ENCODE measurements around the gene ALG6. TPM values are rescaled to one million over a fixed set of nuclear protein-coding genes. Genes with fewer than 3 reads are reported as not detected.

Gene ALG6
- total RNA-seq, 1 experiment from 2014 or later: 21.4 TPM

- peaks cover 83% of the 10 kb centered on the region for H3K27me3 Mint-ChIP-seq (ENCODE audit: low read depth)
- WGBS (ENCODE audit: extremely low coverage, insufficient read length, low lambda C conversion rate): no CpG with 5 or more reads among the region's 2 CpGs
- H3K27me3 ChIP-seq (ENCODE audit: insufficient read depth, low read length): peaks cover 10% of the 10 kb centered on the region; the same call in 1 of the 2 replicates
Observed at GRCh38 chr1:63325279-63325985, 42.0 kb upstream of the ALG6 start.

More at GRCh38 chr1:63325279-63325985, 42.0 kb upstream of the ALG6 start:
- Histone ChIP-seq H3K9ac (ENCODE audit: extremely low read depth, insufficient read length, low read length) (no peak overlapping the region), H2BK120ac (ENCODE audit: low read depth, low read length, poor library complexity, severe bottlenecking) (no peak overlapping the region), H3K56ac (ENCODE audit: insufficient read length, low read depth, low read length) (no peak overlapping the region), H3K14ac (ENCODE audit: insufficient read depth, low read length) (no peak overlapping the region), H3K4me2 (ENCODE audit: insufficient read depth, insufficient read length, low read length) (peak overlapping the region; percentile 83), H4K5ac (ENCODE audit: insufficient read length, low read depth, low read length) (no peak overlapping the region), H3K4me1 (ENCODE audit: insufficient read depth, low read length) (peaks cover 13% of the 10 kb centered on the region; the same call in 1 of the 2 replicates), H3K79me2 (ENCODE audit: insufficient read depth, low read length) (no peaks in the 10 kb centered on the region; the same call in 1 of the 2 replicates), H3T11ph (ENCODE audit: low read length) (no peak overlapping the region), H2AFZ (ENCODE audit: low read length) (no peak overlapping the region), H2BK20ac (ENCODE audit: low read depth, low read length, poor library complexity, severe bottlenecking) (no peak overlapping the region), H3K23ac (ENCODE audit: insufficient read length, low read depth, low read length) (no peak overlapping the region), H3K18ac (ENCODE audit: insufficient read length, low read depth, low read length) (no peak overlapping the region), H4K91ac (ENCODE audit: insufficient read length, low read depth, low read length) (no peak overlapping the region), H2BK5ac (ENCODE audit: insufficient read length, low read length) (no peak overlapping the region), H3K79me1 (ENCODE audit: insufficient read depth, low read depth, low read length, poor library complexity, severe bottlenecking) (no peaks in the 10 kb centered on the region), H3K9me3 (ENCODE audit: control insufficient read depth, low read depth, low read length) (no peaks in the 10 kb centered on the region), H3K4ac (ENCODE audit: low read depth, low read length) (no peak overlapping the region), H3K27ac (ENCODE audit: insufficient read length, low read depth, low read length) (no peak overlapping the region), H4K20me1 (ENCODE audit: control insufficient read depth, insufficient read depth, insufficient read length) (no peaks in the 10 kb centered on the region), H2BK12ac (ENCODE audit: insufficient read length, low read depth, low read length) (no peak overlapping the region), H2AK5ac (ENCODE audit: insufficient read length, low read length) (no peak overlapping the region), H4K8ac (replicated peaks; ENCODE audit: insufficient read length, low read depth, low read length) (no peak overlapping the region), H3K23me2 (ENCODE audit: insufficient read length, low read depth, low read length, poor library complexity, severe bottlenecking) (peaks cover 57% of the 10 kb centered on the region), H2BK15ac (ENCODE audit: low read depth, low read length) (no peak overlapping the region)
- H3K9me3 Mint-ChIP-seq: peaks cover 0 to 2% of the 10 kb centered on the region in 2 experiments; a peak in 3 of 5 replicates
- no peak for TF ChIP-seq CTCF (conservative IDR thresholded peaks at IDR 0.05)
- DNase-seq: no peak
- H3K4me1 Mint-ChIP-seq: peaks cover 52 to 61% of the 10 kb centered on the region in 2 experiments
- peaks cover 0 to 5% (median 0%) of the 10 kb centered on the region in 3 experiments; a peak in 3 of 7 replicates for H3K36me3 Mint-ChIP-seq (ENCODE audit: insufficient read depth in 1 of 3, low read depth in 3 of 3)
- H3K27ac Mint-ChIP-seq: no peak overlapping the region
- H3K4me3 Mint-ChIP-seq: peak overlapping the region; percentile 81 to 96

Data from H9 (cell line).